ENCODE data around the gene ADPRHL1.

DNA sequence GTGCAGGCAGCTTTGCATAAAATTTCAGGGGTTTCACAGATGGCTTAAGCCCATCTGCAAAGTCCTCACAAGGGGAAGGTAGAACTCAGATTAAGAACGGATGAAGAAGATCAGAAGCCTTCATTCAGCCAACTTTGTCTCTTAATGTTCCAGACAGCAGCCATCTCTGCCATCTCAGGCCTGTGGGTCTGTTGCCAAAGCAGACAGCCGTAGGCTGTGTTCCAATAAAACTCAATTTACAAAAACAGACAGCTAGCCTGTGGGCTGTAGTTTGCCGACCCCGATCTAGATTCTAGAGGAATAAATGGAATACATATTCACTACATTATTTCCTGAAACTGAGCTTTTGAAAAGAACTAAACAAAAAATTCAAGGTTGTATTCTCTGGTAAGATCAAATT lies 33.4 kb upstream of the ADPRHL1 start:
- TF ChIP-seq, protein P1, sequence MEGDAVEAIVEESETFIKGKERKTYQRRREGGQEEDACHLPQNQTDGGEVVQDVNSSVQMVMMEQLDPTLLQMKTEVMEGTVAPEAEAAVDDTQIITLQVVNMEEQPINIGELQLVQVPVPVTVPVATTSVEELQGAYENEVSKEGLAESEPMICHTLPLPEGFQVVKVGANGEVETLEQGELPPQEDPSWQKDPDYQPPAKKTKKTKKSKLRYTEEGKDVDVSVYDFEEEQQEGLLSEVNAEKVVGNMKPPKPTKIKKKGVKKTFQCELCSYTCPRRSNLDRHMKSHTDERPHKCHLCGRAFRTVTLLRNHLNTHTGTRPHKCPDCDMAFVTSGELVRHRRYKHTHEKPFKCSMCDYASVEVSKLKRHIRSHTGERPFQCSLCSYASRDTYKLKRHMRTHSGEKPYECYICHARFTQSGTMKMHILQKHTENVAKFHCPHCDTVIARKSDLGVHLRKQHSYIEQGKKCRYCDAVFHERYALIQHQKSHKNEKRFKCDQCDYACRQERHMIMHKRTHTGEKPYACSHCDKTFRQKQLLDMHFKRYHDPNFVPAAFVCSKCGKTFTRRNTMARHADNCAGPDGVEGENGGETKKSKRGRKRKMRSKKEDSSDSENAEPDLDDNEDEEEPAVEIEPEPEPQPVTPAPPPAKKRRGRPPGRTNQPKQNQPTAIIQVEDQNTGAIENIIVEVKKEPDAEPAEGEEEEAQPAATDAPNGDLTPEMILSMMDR (conservative IDR thresholded peaks at IDR 0.05 in 1 of 2, IDR thresholded peaks at IDR 0.05 in 1 of 2; ENCODE audit: low read depth in 1 of 2, low read length in 2 of 2), result no peak
- TF ChIP-seq EZH2 (IDR thresholded peaks at IDR 0.05; ENCODE audit: low read length, missing control alignments), result no peak

Measured in fibroblast of lung (primary cell).